GM12873 (cell line): ENCODE results near the gene RAP1A.

Experiments
- TF ChIP-seq, protein P1 (sequence below): IDR thresholded peaks from 2 replicates; pipeline ENCODE4 v1.5.1; 2012; ENCODE audit warnings: low read depth, mild to moderate bottlenecking, moderate library complexity, low read length, control low read depth; ENCODE audit not compliant: insufficient read depth; ENCODE audit errors: missing control alignments

RAP1A gene

DNA sequence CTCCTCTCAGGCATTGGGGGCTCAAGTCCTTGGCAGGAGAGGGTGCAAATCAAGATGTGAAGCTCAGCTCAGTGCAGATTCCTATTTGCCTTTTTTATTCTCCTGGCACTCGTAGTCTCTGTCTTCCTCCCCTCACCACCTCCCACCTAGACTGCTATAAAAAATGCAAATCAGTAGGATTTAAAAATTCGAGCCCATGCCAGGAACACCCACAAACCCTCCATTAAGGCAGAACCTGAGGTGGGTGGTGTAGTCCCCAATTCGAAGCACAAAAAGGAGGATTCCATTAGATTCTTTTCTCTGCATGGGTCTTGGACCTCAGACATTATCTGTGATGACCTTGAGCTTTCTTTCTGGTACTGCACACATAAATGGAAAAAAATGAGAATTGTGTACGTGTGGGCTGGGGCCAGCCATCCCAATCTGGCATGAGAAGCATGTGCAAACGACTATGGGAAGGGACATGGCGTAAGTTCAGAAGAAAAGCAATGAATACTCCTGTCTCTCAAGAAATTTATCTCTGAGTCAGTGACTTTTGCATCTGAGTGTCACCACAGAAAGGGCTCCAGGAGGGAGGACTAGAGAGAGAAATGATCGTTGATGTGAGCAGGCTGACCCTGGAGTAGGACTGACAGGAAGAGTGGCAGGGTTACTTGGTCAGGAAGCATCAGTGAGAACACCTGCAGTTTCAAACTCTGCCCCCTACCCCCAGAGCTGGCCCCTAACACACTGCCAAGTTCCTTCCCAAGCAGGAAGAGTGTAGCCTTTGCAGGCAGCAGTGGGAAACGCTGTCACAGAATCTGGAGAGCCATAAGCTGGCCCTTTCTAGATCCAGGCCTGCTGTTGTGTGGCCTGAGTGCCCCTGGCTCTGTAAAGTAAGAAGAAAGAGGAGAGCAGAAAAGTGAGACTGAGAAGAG, 117.9 kb downstream of the RAP1A start:
- TF ChIP-seq, protein P1, sequence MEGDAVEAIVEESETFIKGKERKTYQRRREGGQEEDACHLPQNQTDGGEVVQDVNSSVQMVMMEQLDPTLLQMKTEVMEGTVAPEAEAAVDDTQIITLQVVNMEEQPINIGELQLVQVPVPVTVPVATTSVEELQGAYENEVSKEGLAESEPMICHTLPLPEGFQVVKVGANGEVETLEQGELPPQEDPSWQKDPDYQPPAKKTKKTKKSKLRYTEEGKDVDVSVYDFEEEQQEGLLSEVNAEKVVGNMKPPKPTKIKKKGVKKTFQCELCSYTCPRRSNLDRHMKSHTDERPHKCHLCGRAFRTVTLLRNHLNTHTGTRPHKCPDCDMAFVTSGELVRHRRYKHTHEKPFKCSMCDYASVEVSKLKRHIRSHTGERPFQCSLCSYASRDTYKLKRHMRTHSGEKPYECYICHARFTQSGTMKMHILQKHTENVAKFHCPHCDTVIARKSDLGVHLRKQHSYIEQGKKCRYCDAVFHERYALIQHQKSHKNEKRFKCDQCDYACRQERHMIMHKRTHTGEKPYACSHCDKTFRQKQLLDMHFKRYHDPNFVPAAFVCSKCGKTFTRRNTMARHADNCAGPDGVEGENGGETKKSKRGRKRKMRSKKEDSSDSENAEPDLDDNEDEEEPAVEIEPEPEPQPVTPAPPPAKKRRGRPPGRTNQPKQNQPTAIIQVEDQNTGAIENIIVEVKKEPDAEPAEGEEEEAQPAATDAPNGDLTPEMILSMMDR: no peak

DNA sequence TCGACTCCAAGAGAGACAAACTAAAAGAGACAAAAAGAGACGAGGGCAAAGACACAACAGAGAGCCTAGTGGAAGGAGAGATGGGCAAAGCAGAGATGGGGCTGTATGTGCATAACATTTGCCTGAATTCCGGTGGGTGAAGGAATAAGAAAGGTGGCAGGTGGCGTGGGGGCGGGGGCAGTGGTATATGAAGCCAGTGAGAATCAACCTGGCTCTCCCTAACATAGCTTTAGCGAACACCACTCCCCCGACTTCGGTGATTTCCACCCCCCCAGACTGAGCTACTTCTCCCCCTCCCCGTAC, 118.5 kb downstream of the RAP1A start:
- TF ChIP-seq, protein P1: no peak

DNA sequence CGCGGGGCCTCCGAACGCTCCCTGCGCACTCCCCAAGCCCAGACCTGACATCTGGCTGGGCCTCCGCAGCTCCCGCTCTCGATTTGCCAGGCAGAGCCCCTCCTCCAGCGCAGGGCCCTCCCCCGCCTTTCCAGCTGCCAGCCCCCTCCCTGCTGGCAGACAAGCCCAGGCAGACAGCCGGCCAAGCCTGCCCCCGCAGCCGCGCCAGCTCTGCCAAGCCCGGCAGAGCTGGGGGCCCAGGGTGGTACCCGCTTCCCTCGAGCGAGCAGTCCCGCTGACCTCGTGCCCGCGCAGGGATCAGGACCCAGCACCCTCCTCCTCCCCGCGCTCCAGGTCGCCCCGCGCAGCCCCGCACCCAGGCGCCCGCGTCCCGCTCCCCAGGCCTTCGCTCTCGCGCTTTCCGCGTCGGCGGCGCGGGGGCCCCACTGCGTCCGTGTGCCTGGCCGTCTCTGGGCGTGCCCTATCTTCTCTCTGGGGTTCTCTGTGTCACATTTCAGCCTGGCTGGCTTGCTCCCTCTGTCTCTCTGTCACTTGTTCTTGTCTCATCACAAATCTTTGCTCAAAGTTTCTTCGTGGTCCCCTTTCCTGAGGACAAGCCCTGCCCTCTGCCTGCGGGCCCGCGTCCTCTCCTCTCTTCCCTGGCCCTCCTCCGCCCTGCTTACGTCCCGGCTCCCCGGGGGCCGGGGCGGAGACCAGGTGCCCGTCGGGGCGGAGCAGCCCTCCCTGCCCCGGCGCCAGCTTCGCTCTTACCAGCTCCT, 119.0 kb downstream of the RAP1A start:
- TF ChIP-seq, protein P1: no peak

DNA sequence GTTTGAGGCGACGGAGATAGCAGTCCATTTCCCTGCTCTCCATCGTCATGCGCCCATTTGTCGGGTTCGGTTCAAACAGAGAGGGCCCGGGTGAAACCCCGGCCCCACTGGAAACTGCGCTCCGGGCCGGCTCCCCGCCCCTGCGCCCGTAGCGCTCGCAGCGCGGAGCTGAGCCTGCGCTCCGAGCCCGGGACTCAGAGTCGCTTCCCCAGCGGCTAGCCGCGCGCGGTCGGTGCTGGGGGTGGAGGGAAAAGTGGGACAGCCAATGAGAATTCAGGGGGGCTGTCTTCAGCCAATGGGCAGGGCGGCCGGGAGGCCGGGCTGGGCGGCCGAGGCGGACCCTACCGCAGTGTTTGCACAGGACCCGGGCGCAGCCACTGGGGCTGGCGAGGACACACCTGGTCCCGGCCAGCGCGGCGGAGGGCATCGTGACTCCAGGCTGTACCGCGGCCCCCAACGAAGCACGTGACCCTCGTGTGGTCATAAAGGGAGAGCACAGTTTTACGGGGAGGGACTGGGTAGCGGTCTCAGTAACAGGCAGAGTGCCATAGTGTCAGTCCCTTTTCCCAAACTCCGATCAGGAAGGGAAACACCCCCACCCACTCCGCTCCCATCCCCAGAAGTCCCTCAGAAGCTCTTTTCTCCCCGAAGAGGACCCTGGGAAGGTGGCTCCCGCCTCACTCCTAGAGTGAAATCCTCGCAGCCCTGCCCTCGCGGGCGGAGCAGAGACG, 119.8 kb downstream of the RAP1A start, which contains the start of gene INKA2:
Gene INKA2, minus strand, starts transcription at position 202 of the 731 bp plus-strand sequence. Its CDS starts 153 bp downstream, at position 49.
- TF ChIP-seq, protein P1: peak; percentile 2

DNA sequence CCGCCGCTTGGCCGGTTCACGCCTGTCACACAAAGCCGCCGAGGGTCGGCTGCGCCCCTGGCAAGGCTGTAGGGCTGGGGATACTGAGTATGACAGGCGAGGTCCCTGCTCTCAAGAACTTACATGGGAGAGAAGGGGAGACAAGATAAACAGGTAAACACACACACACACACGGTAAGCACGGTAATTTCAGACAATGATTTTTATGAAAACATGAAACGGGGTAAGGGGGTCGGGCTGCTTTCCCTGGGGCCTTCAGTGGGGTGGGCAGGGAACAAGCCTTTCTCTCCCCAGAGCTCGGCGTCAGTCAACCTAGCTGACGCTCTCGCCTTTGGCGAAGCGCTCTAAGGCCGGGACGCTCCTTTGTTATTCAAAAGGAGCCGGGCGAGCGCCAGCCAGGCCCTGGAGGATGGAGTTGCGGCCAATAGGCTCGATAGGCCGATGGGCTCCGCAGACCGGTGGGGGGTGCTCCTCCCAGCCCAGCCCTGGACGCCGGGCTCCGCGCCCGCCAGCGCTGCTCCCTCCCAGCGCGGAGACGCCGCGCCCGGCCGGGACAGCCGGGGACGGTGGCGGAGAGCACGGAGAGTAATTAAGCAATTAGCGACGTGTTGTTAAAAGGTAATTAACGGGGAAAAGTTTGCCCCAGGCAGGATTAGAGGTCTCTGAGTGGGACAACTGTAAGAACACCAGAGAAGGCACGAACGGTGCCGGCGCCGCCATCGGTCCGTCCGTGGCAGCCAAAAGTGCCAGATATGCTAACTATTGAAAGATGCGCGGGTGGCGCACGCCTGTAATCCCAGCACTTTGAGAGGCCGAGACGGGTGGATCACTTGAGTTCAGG, 120.6 kb downstream of the RAP1A start:
- TF ChIP-seq, protein P1: no peak

DNA sequence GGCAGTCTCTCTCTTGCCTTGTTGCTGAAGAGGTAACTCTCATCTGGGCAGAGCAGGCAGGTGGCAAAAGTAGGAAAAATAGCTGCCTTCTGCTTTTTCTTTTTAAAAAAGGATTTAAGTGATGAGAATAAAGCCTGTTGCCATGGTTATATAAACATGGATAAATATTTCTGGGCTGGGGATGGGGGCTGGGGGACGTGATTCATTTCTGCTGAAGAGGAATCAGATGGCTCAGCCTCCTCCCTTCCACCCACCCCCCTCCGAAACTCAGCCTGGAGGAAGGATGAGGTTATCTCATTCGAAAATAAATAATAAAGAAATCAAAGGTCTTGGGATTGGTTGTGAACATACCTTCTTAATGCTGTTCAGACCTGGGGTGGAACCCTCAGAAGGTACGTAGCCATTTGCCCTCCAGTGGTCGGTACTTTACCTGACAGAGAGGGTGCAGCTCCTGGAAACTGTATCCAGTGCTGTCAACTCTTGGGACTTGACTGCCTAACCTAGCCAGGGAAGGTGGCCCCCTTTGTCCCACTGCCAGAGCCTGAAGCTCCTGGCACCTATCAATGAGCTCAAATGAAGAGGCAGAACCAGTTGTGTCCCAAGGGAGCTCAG, 123.5 kb downstream of the RAP1A start:
- TF ChIP-seq, protein P1: no peak
